ENCODE data around the gene HPCAL1.

Gene HPCAL1

GRCh38 chr2:10469955-10470608 is 167.4 kb downstream of the HPCAL1 start:
- TF ChIP-seq TAF1 (IDR thresholded peaks at IDR 0.05; ENCODE audit: low read depth) (no peak), FOXM1 (IDR thresholded peaks at IDR 0.05; ENCODE audit: borderline replicate concordance, low read depth) (no peak), ZBTB7A (IDR thresholded peaks at IDR 0.05; ENCODE audit: low read depth) (no peak), CREB1 (IDR thresholded peaks at IDR 0.05; ENCODE audit: low read depth) (no peak), TEAD4 (IDR thresholded peaks at IDR 0.05) (no peak), RAD21 (IDR thresholded peaks at IDR 0.05; ENCODE audit: low read depth) (no peak), CEBPB (IDR thresholded peaks at IDR 0.05) (no peak), TCF12 (IDR thresholded peaks at IDR 0.05; ENCODE audit: low read depth) (no peak), EGR1 (IDR thresholded peaks at IDR 0.05) (no peak), NFIC (IDR thresholded peaks at IDR 0.05) (no peak), YY1 (IDR thresholded peaks at IDR 0.05; ENCODE audit: low read depth) (no peak), EP300 (IDR thresholded peaks at IDR 0.05; ENCODE audit: borderline replicate concordance) (no peak), USF1 (IDR thresholded peaks at IDR 0.05) (no peak), MAX (IDR thresholded peaks at IDR 0.05) (no peak)
- TF ChIP-seq, protein P1, sequence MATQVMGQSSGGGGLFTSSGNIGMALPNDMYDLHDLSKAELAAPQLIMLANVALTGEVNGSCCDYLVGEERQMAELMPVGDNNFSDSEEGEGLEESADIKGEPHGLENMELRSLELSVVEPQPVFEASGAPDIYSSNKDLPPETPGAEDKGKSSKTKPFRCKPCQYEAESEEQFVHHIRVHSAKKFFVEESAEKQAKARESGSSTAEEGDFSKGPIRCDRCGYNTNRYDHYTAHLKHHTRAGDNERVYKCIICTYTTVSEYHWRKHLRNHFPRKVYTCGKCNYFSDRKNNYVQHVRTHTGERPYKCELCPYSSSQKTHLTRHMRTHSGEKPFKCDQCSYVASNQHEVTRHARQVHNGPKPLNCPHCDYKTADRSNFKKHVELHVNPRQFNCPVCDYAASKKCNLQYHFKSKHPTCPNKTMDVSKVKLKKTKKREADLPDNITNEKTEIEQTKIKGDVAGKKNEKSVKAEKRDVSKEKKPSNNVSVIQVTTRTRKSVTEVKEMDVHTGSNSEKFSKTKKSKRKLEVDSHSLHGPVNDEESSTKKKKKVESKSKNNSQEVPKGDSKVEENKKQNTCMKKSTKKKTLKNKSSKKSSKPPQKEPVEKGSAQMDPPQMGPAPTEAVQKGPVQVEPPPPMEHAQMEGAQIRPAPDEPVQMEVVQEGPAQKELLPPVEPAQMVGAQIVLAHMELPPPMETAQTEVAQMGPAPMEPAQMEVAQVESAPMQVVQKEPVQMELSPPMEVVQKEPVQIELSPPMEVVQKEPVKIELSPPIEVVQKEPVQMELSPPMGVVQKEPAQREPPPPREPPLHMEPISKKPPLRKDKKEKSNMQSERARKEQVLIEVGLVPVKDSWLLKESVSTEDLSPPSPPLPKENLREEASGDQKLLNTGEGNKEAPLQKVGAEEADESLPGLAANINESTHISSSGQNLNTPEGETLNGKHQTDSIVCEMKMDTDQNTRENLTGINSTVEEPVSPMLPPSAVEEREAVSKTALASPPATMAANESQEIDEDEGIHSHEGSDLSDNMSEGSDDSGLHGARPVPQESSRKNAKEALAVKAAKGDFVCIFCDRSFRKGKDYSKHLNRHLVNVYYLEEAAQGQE (IDR thresholded peaks at IDR 0.05; ENCODE audit: low read depth), result no peak

GRCh38 chr2:10471046-10471571 is 168.4 kb downstream of the HPCAL1 start:
- TF ChIP-seq CEBPB (IDR thresholded peaks at IDR 0.05), result no peak
- no peak for TF ChIP-seq EGR1 (IDR thresholded peaks at IDR 0.05)
- TF ChIP-seq FOXM1 (IDR thresholded peaks at IDR 0.05; ENCODE audit: borderline replicate concordance, low read depth), result no peak
- TF ChIP-seq, protein P1 (IDR thresholded peaks at IDR 0.05; ENCODE audit: low read depth), result no peak
- TF ChIP-seq CREB1 (IDR thresholded peaks at IDR 0.05; ENCODE audit: low read depth), result no peak
- no peak for TF ChIP-seq YY1 (IDR thresholded peaks at IDR 0.05; ENCODE audit: low read depth)
- no peak for TF ChIP-seq RAD21 (IDR thresholded peaks at IDR 0.05; ENCODE audit: low read depth)
- no peak for TF ChIP-seq EP300 (IDR thresholded peaks at IDR 0.05; ENCODE audit: borderline replicate concordance)
- TF ChIP-seq ZBTB7A (IDR thresholded peaks at IDR 0.05; ENCODE audit: low read depth), result no peak
- no peak for TF ChIP-seq NFIC (IDR thresholded peaks at IDR 0.05)
- no peak for TF ChIP-seq MAX (IDR thresholded peaks at IDR 0.05)
- no peak for TF ChIP-seq TAF1 (IDR thresholded peaks at IDR 0.05; ENCODE audit: low read depth)
- TF ChIP-seq TEAD4 (IDR thresholded peaks at IDR 0.05), result no peak
- no peak for TF ChIP-seq TCF12 (IDR thresholded peaks at IDR 0.05; ENCODE audit: low read depth)

- no peak for TF ChIP-seq CEBPB (IDR thresholded peaks at IDR 0.05)
- no peak for TF ChIP-seq EGR1 (IDR thresholded peaks at IDR 0.05)
- TF ChIP-seq TCF12 (IDR thresholded peaks at IDR 0.05; ENCODE audit: low read depth), result no peak
- TF ChIP-seq USF1 (IDR thresholded peaks at IDR 0.05), result no peak
- no peak for TF ChIP-seq CREB1 (IDR thresholded peaks at IDR 0.05; ENCODE audit: low read depth)
- TF ChIP-seq MAX (IDR thresholded peaks at IDR 0.05), result no peak
- no peak for TF ChIP-seq RAD21 (IDR thresholded peaks at IDR 0.05; ENCODE audit: low read depth)
- no peak for TF ChIP-seq TEAD4 (IDR thresholded peaks at IDR 0.05)
- TF ChIP-seq TAF1 (IDR thresholded peaks at IDR 0.05; ENCODE audit: low read depth), result no peak
- no peak for TF ChIP-seq EP300 (IDR thresholded peaks at IDR 0.05; ENCODE audit: borderline replicate concordance)
- no peak for TF ChIP-seq NFIC (IDR thresholded peaks at IDR 0.05)
- no peak for TF ChIP-seq YY1 (IDR thresholded peaks at IDR 0.05; ENCODE audit: low read depth)
- TF ChIP-seq ZBTB7A (IDR thresholded peaks at IDR 0.05; ENCODE audit: low read depth), result no peak
- TF ChIP-seq FOXM1 (IDR thresholded peaks at IDR 0.05; ENCODE audit: borderline replicate concordance, low read depth), result no peak
- TF ChIP-seq, protein P1 (IDR thresholded peaks at IDR 0.05; ENCODE audit: low read depth), result no peak
Observed at GRCh38 chr2:10471955-10472354, 169.3 kb downstream of the HPCAL1 start.
